Measurements from ENCODE around the gene ATP13A5.

Gene ATP13A5

GRCh38 chr3:193375614-193376013 is 2.9 kb downstream of the ATP13A5 start:
- no peak overlapping the region for H3K4me3 ChIP-seq (replicated peaks; ENCODE audit: low read depth, low read length)
- TF ChIP-seq CTCF (IDR thresholded peaks at IDR 0.05; ENCODE audit: low read length, missing control alignments) = no peak
- DNase-seq (ENCODE audit: low read depth) = no peak

GRCh38 chr3:193372783-193373182 is 5.8 kb downstream of the ATP13A5 start:
- DNase-seq (ENCODE audit: low read depth) = no peak
- no peak for TF ChIP-seq CTCF (IDR thresholded peaks at IDR 0.05; ENCODE audit: low read length, missing control alignments)
- no peak overlapping the region for H3K4me3 ChIP-seq (replicated peaks; ENCODE audit: low read depth, low read length)

- no peak for TF ChIP-seq CTCF (IDR thresholded peaks at IDR 0.05; ENCODE audit: low read length, missing control alignments)
- no peak for DNase-seq (ENCODE audit: low read depth)
- no peak overlapping the region for H3K4me3 ChIP-seq (replicated peaks; ENCODE audit: low read depth, low read length)
Observed at GRCh38 chr3:193367868-193368267, 10.7 kb downstream of the ATP13A5 start.

GRCh38 chr3:193357291-193357690 is 21.3 kb downstream of the ATP13A5 start:
- TF ChIP-seq CTCF (IDR thresholded peaks at IDR 0.05; ENCODE audit: low read length, missing control alignments) = no peak
- no peak for DNase-seq (ENCODE audit: low read depth)
- H3K4me3 ChIP-seq (replicated peaks; ENCODE audit: low read depth, low read length) = no peak overlapping the region

GRCh38 chr3:193354423-193354822 is 24.1 kb downstream of the ATP13A5 start:
- TF ChIP-seq CTCF (IDR thresholded peaks at IDR 0.05; ENCODE audit: low read length, missing control alignments) = no peak
- no peak overlapping the region for H3K4me3 ChIP-seq (replicated peaks; ENCODE audit: low read depth, low read length)
- no peak for DNase-seq (ENCODE audit: low read depth)

- no peak for TF ChIP-seq CTCF (IDR thresholded peaks at IDR 0.05; ENCODE audit: low read length, missing control alignments)
- DNase-seq (ENCODE audit: low read depth) = no peak
- H3K4me3 ChIP-seq (replicated peaks; ENCODE audit: low read depth, low read length) = no peak overlapping the region
Observed at GRCh38 chr3:193350744-193351143, 27.8 kb downstream of the ATP13A5 start.

- TF ChIP-seq CTCF (IDR thresholded peaks at IDR 0.05; ENCODE audit: low read length, missing control alignments) = no peak
- no peak for DNase-seq (ENCODE audit: low read depth)
- H3K4me3 ChIP-seq (replicated peaks; ENCODE audit: low read depth, low read length) = no peak overlapping the region
Observed at GRCh38 chr3:193348686-193349085, 29.9 kb downstream of the ATP13A5 start.
